Activated naive CD4-positive, alpha-beta T cell treated with anti-CD3 and anti-CD28 coated beads, Interleukin-2, amount 50 U/mL, for 24 hours (primary cell): ENCODE measurements around the gene ZBTB5.

Experiments used
- H3K27ac Mint-ChIP-seq: one replicate; pipeline ENCODE4 v1.8.0; 2021; ENCODE audit warnings: mild to moderate bottlenecking, mixed read lengths
- H3K27me3 Mint-ChIP-seq: one replicate; pipeline ENCODE4 v1.8.0; 2021; ENCODE audit warnings: mixed read lengths
- H3K36me3 Mint-ChIP-seq: one replicate; pipeline ENCODE4 v1.8.0; 2021; ENCODE audit warnings: mixed read lengths
- H3K4me1 Mint-ChIP-seq: one replicate; pipeline ENCODE4 v1.8.0; 2021; ENCODE audit warnings: mixed read lengths
- H3K4me3 Mint-ChIP-seq: one replicate; pipeline ENCODE4 v1.8.0; 2021; ENCODE audit warnings: mild to moderate bottlenecking, mixed read lengths
- H3K9me3 Mint-ChIP-seq: one replicate; pipeline ENCODE4 v1.8.0; 2021; ENCODE audit warnings: mixed read lengths

ZBTB5 gene

GRCh38 chr9:37424686-37425297 is 40.5 kb downstream of the ZBTB5 start:
- peaks cover 6% of the 10 kb centered on the region for H3K36me3 Mint-ChIP-seq
- no peak overlapping the region for H3K4me3 Mint-ChIP-seq
- H3K4me1 Mint-ChIP-seq: peaks cover 29% of the 10 kb centered on the region
- no peaks in the 10 kb centered on the region for H3K9me3 Mint-ChIP-seq
- no peak overlapping the region for H3K27ac Mint-ChIP-seq
- H3K27me3 Mint-ChIP-seq: no peaks in the 10 kb centered on the region

- H3K4me1 Mint-ChIP-seq: peaks cover 29% of the 10 kb centered on the region
- peak overlapping the region; percentile 97 for H3K4me3 Mint-ChIP-seq
- H3K27ac Mint-ChIP-seq: no peak overlapping the region
- peaks cover 6% of the 10 kb centered on the region for H3K36me3 Mint-ChIP-seq
- no peaks in the 10 kb centered on the region for H3K9me3 Mint-ChIP-seq
- no peaks in the 10 kb centered on the region for H3K27me3 Mint-ChIP-seq
Measured at GRCh38 chr9:37424204-37424685, 41.0 kb downstream of the ZBTB5 start.

DNA sequence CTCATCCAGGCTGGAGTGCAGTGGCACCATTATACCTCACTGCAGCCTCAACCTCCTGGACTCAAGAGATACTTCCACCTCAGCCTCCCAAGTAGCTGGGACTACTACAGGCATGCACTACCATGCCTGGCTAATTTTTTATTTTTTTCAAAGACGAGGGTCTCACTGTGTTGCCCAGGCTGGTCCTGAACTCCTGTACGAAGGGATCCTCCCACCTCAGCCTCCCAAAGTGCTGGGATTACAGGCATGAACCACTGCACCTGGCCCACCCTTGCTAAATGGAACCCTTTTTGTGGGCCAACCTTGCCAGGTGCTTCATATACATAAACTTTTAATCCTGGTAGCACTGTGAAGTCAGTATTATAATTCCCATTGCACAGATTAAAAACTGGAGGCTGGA is 41.7 kb downstream of the ZBTB5 start:
- Mint-ChIP-seq H3K9me3 (no peaks in the 10 kb centered on the region), H3K4me1 (peaks cover 29% of the 10 kb centered on the region), H3K27me3 (no peaks in the 10 kb centered on the region), H3K4me3 (peak overlapping the region; percentile 97), H3K36me3 (peaks cover 6% of the 10 kb centered on the region), H3K27ac (peak overlapping the region; percentile 96)

DNA sequence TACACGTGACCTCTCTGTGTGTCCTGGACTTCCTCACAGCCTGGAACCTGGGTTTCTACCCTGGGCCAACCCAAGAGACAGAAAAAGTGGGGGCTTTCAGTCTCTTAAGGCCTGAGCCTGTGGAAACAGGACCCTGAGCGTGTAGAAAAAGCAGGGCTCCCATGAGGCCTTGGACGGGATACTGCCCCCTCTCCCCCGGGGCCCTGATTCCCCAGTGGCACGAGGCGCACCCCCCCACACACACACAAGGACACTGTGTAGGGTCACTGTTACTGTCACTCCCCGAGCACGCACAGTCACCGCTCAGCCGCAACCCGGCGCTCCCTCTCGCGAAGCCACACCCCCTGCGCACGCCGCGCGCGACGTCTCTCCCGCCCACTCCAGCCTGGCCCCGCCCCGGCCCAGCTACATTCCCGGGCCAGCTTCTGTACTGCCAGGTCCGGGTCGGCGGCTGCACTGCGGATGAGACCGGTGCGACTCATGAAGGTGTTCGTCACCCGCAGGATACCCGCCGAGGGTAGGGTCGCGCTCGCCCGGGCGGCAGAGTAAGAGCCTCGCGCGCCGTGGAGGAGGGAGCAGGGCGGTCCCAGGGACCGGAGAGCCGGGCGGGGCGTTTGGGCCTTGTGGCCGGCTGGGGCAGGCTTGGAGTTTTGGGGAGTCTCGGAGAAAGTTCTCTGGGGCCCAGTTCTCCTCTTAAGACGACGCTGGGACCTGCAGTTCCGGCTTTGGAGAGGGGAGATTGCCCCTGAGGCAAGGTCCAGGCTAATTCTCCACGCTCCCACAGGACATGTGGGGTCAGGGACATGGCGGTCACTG is 42.8 kb downstream of the ZBTB5 start, which contains the start of gene GRHPR:
GRHPR (plus strand) TSS at position 408 of the 816 bp plus-strand sequence; CDS start at position 463, 55 bp downstream.
- H3K27ac Mint-ChIP-seq: peak within 1 kb of the TSS; percentile 99
- no peaks in the 10 kb centered on the region for H3K9me3 Mint-ChIP-seq
- peaks cover 29% of the 10 kb centered on the region for H3K4me1 Mint-ChIP-seq
- H3K4me3 Mint-ChIP-seq: peak within 1 kb of the TSS; percentile 97
- peaks cover 6% of the 10 kb centered on the region for H3K36me3 Mint-ChIP-seq
- no peaks in the 10 kb centered on the region for H3K27me3 Mint-ChIP-seq

DNA sequence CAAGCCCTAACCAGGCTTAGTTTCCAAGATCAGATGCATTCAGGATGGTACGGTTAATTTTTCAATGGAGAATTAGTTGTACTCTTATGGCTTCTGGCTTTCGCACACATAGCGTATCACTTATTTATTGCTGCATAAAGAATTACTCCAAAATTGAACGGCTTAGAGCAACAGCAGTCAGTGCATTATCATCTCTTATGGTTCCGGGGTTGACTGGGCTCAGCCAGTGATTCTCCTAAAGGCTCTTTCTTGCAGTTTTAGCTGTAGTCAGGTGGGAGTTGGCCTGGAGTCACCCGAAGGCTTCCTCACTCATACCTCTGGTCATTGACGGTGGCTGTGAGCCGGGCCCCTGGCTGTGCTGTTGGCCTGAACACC is 43.3 kb downstream of the ZBTB5 start:
- no peaks in the 10 kb centered on the region for H3K9me3 Mint-ChIP-seq
- H3K27me3 Mint-ChIP-seq: no peaks in the 10 kb centered on the region
- H3K4me3 Mint-ChIP-seq: peak overlapping the region; percentile 97
- H3K4me1 Mint-ChIP-seq: peaks cover 29% of the 10 kb centered on the region
- peaks cover 6% of the 10 kb centered on the region for H3K36me3 Mint-ChIP-seq
- peak overlapping the region; percentile 99 for H3K27ac Mint-ChIP-seq

DNA sequence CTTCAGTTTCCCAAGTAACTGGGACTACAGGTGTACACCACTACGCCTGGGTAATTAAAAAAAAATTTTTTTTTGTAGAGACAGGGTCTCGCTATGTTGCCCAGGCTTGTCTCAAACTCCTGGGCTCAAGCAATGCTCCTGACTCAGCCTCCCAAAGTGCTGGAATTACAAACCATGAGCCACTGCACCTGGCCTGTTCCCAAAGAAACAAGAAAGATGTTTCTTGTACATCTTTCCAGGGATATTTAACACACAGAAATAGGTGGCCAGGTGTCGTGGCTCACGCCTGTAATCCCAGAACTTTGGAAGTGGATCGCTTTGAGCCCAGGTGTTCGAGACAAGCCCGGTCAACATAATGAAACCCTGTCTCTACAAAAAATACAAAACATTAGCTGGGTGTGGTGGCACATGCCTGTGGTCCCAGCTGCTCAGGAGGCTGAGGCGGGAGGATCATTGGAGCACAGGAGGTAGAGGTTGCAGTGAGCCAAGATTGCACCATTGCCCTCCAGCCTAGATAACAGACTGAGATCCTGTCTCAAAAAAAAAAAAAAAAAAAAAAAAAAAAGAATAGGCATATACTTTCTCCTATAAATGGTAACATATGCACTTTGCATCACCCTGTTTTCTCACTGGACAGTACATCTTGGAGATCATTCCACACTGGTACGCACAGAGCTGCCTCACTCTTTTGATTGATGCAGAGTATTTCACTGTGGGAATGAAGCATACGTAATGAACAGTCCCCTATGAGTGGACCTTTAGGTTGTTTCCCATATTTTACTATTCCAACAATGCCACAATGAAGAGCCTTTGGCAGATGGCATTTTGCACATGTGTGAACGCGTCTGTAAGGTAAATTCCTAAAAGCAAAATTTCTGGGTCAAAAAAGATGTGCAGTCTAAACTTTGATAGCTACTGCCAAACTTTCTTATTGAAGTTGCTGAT is 44.7 kb downstream of the ZBTB5 start:
- H3K27me3 Mint-ChIP-seq: no peaks in the 10 kb centered on the region
- peaks cover 21% of the 10 kb centered on the region for H3K4me1 Mint-ChIP-seq
- H3K4me3 Mint-ChIP-seq: no peak overlapping the region
- no peaks in the 10 kb centered on the region for H3K9me3 Mint-ChIP-seq
- H3K27ac Mint-ChIP-seq: no peak overlapping the region
- H3K36me3 Mint-ChIP-seq: peaks cover 2% of the 10 kb centered on the region

GRCh38 chr9:37419204-37419603 is 46.0 kb downstream of the ZBTB5 start:
- H3K27me3 Mint-ChIP-seq: no peaks in the 10 kb centered on the region
- H3K4me3 Mint-ChIP-seq: no peak overlapping the region
- H3K9me3 Mint-ChIP-seq: no peaks in the 10 kb centered on the region
- no peak overlapping the region for H3K27ac Mint-ChIP-seq
- H3K36me3 Mint-ChIP-seq: peaks cover 2% of the 10 kb centered on the region
- H3K4me1 Mint-ChIP-seq: peaks cover 27% of the 10 kb centered on the region

- no peaks in the 10 kb centered on the region for H3K9me3 Mint-ChIP-seq
- H3K27ac Mint-ChIP-seq: no peak overlapping the region
- H3K27me3 Mint-ChIP-seq: no peaks in the 10 kb centered on the region
- no peak overlapping the region for H3K4me3 Mint-ChIP-seq
- H3K36me3 Mint-ChIP-seq: peaks cover 2% of the 10 kb centered on the region
- peaks cover 18% of the 10 kb centered on the region for H3K4me1 Mint-ChIP-seq
Measured at GRCh38 chr9:37417857-37418618, 47.2 kb downstream of the ZBTB5 start.

DNA sequence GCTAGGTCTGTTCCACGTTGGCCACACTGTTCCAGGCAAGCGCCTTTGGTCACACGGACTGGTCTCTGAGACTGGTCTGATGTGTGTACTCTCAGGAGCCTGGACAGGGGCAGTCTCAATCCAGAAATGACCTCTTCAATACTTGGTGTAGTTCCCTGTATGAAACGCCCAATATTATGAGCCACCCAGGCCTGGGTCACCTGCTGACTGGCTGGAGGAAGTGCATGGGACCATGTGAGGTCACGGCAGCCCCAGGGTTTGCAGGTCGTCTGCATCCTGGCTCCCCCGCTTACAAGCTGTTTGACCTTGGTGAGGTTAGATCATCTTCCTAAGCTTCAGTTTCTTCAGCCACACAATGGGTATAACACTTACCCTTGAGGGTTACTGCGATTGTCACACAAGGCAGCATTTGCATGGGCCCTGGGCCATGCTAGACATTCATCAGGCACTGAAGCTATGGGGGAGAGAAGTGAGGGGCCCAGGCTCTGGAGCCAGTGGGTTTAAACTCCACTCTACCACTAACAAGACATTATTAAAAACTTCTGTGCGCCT is 47.9 kb downstream of the ZBTB5 start:
- no peak overlapping the region for H3K27ac Mint-ChIP-seq
- no peak overlapping the region for H3K4me3 Mint-ChIP-seq
- no peaks in the 10 kb centered on the region for H3K36me3 Mint-ChIP-seq
- H3K27me3 Mint-ChIP-seq: no peaks in the 10 kb centered on the region
- H3K4me1 Mint-ChIP-seq: peaks cover 14% of the 10 kb centered on the region
- H3K9me3 Mint-ChIP-seq: no peaks in the 10 kb centered on the region

GRCh38 chr9:37415011-37415719 is 50.1 kb downstream of the ZBTB5 start:
- peaks cover 7% of the 10 kb centered on the region for H3K4me1 Mint-ChIP-seq
- peak overlapping the region; percentile 47 for H3K4me3 Mint-ChIP-seq
- no peaks in the 10 kb centered on the region for H3K36me3 Mint-ChIP-seq
- peak overlapping the region; percentile 3 for H3K27ac Mint-ChIP-seq
- no peaks in the 10 kb centered on the region for H3K9me3 Mint-ChIP-seq
- H3K27me3 Mint-ChIP-seq: no peaks in the 10 kb centered on the region

- Mint-ChIP-seq H3K27ac (no peak overlapping the region), H3K36me3 (no peaks in the 10 kb centered on the region), H3K4me1 (peaks cover 7% of the 10 kb centered on the region), H3K27me3 (no peaks in the 10 kb centered on the region), H3K9me3 (no peaks in the 10 kb centered on the region), H3K4me3 (no peak overlapping the region)
Measured at GRCh38 chr9:37414503-37414943, 50.7 kb downstream of the ZBTB5 start.

- Mint-ChIP-seq H3K9me3 (no peaks in the 10 kb centered on the region), H3K4me3 (no peak overlapping the region), H3K27ac (no peak overlapping the region), H3K27me3 (no peaks in the 10 kb centered on the region), H3K4me1 (peaks cover 7% of the 10 kb centered on the region), H3K36me3 (no peaks in the 10 kb centered on the region)
Measured at GRCh38 chr9:37413311-37413710, 51.9 kb downstream of the ZBTB5 start.

DNA sequence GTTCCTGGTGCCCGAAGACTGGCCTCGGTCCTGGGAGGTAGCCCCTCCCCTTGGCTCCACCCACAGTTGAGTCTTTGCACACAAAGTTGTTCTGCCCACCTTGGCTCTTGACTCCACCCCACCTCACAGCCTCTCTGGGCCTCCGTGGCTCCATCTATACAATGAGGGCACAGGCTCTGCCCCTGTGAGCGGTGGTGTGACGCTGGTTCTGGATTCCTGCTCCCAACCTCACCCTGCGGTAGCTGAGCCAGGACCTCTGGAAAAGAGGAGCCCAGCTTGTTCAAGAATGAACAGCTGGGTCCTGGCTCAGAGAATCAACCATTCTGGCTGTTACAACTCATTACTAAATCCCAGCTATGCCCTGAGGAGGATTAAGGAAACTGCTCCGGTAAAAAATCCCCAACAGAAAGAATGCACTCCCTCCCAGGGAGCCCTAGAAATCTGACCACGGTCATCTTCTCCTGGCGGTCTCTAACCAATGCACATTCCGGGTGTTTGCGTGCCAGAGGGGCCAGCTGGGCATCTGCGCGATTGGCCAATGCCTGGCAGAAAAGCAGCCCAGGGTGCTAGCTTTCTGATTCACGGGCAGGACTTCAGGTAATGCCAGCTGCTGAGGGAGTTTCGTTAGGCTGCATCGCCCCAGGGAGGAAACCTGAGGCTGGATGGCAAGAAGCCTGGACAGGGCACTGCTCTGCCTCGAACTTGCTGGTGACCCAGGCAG is 52.7 kb downstream of the ZBTB5 start:
- H3K9me3 Mint-ChIP-seq: no peaks in the 10 kb centered on the region
- H3K4me3 Mint-ChIP-seq: no peak overlapping the region
- H3K36me3 Mint-ChIP-seq: no peaks in the 10 kb centered on the region
- H3K27ac Mint-ChIP-seq: no peak overlapping the region
- H3K27me3 Mint-ChIP-seq: no peaks in the 10 kb centered on the region
- peaks cover 7% of the 10 kb centered on the region for H3K4me1 Mint-ChIP-seq
